Stimulated activated CD4-positive, alpha-beta T cell treated with anti-CD3 and anti-CD28 coated beads, TNF-alpha, amount 100 ng/mL, for 4 hours (primary cell): ENCODE measurements around the gene ZNF462.
"Not testable (repeated sequence)": the region's sequence is repeated elsewhere in the genome, so short reads cannot be mapped to it uniquely, and the experiment has no call there.

ENCODE experiments used
- DNase-seq, 3 experiments: peaks; one replicate each; pipeline ENCODE4 v3.0.0-alpha.2; 2020; ENCODE audit warnings: low read depth in 3 of 3

ZNF462 gene

GRCh38 chr9:106962615-106963363 lies 99.8 kb downstream of the ZNF462 start:
- no peak for DNase-seq

- DNase-seq, result no peak
Measured at GRCh38 chr9:106963684-106964083, 100.7 kb downstream of the ZNF462 start.

- DNase-seq, result no peak
Measured at GRCh38 chr9:106964329-106964728, 101.4 kb downstream of the ZNF462 start.

GRCh38 chr9:106964822-106965525 lies 102.0 kb downstream of the ZNF462 start:
- no peak for DNase-seq

- no peak for DNase-seq
Measured at GRCh38 chr9:106966481-106966880, 103.5 kb downstream of the ZNF462 start.

- DNase-seq, result no peak
Measured at GRCh38 chr9:106969696-106970095, 106.7 kb downstream of the ZNF462 start.

GRCh38 chr9:106970219-106970975 lies 107.4 kb downstream of the ZNF462 start:
- no peak for DNase-seq

GRCh38 chr9:106970976-106971457 lies 108.1 kb downstream of the ZNF462 start:
- DNase-seq, result no peak

- no peak for DNase-seq
Measured at GRCh38 chr9:106972082-106972481, 109.1 kb downstream of the ZNF462 start.

- no peak for DNase-seq
Measured at GRCh38 chr9:106974341-106974740, 111.4 kb downstream of the ZNF462 start.

GRCh38 chr9:106976772-106977171 lies 113.8 kb downstream of the ZNF462 start:
- no peak for DNase-seq

GRCh38 chr9:106980551-106981101 lies 117.7 kb downstream of the ZNF462 start:
- DNase-seq, result no peak

- DNase-seq, result no peak
Measured at GRCh38 chr9:106981396-106982287, 118.7 kb downstream of the ZNF462 start.

GRCh38 chr9:106982636-106983035 lies 119.7 kb downstream of the ZNF462 start:
- DNase-seq, result no peak

GRCh38 chr9:106983346-106983745 lies 120.4 kb downstream of the ZNF462 start:
- DNase-seq, result no peak

- DNase-seq, result not testable (repeated sequence)
Measured at GRCh38 chr9:106989904-106990303, 126.9 kb downstream of the ZNF462 start.

GRCh38 chr9:106992186-106992585 lies 129.2 kb downstream of the ZNF462 start:
- DNase-seq, result no peak

GRCh38 chr9:106993603-106994002 lies 130.6 kb downstream of the ZNF462 start:
- no peak for DNase-seq

- no peak for DNase-seq
Measured at GRCh38 chr9:106994463-106994862, 131.5 kb downstream of the ZNF462 start.

GRCh38 chr9:107000218-107000617 lies 137.3 kb downstream of the ZNF462 start:
- DNase-seq, result no peak

- no peak for DNase-seq
Measured at GRCh38 chr9:107005201-107005600, 142.2 kb downstream of the ZNF462 start.
